AG09319 (cell line): ENCODE data around the gene COL4A2.

Experiments used
- DNase-seq: peaks from one replicate; pipeline ENCODE4 v3.0.0-alpha.2; 2010; ENCODE audit warnings: low read depth; ENCODE audit errors: extremely low read depth
- CTCF ChIP-seq: IDR thresholded peaks from 2 replicates; pipeline ENCODE4 v1.5.1; 2011; ENCODE audit warnings: low read depth, mild to moderate bottlenecking, inconsistent platforms, low read length, moderate library complexity

The COL4A2 gene

GRCh38 chr13:110430391-110431336, 123.6 kb downstream of the COL4A2 start:
- TF ChIP-seq CTCF, result no peak
- DNase-seq, result no peak

DNA sequence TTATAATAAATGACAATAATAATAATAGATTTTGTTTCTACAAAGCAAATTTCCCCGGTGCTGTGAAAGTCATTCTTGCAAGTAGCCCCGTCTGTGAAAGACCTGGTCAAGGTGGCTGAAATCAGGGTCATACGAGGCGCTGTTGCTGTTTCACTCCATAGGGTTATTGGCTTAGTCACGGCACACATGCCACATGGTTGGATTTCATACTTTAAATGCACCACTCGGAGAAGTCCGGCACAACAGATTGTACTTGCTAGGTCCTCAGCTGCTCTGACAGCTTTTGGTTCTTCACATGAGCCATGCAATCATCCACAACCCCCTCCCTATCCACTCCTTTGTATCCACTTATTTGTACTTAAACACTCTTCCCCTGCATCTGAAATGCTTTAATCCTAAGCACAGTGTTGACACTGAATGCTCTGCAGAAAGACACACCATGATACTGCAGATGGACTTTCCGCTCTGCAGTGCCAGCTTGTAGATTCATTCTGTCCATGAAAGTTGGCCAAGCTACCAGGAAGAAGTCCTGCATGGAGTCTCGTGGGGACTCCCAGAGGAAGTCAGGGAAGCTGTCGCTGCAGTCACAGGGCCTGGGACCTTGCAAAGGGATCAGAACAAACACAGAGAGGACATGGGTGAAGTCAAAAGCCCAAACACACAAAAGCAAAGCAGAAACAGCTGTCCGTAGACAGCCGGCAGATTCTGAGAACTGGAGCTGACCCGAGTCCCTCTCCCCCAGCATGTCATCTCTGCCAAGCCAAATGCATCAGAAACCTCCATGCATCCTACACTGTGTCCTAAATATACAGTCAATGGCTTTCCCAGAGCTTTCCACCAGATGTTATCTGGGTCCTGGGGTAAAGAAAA, 124.6 kb downstream of the COL4A2 start:
- no peak for DNase-seq
- no peak for TF ChIP-seq CTCF

GRCh38 chr13:110432522-110432921, 125.4 kb downstream of the COL4A2 start:
- DNase-seq, result no peak
- no peak for TF ChIP-seq CTCF

DNA sequence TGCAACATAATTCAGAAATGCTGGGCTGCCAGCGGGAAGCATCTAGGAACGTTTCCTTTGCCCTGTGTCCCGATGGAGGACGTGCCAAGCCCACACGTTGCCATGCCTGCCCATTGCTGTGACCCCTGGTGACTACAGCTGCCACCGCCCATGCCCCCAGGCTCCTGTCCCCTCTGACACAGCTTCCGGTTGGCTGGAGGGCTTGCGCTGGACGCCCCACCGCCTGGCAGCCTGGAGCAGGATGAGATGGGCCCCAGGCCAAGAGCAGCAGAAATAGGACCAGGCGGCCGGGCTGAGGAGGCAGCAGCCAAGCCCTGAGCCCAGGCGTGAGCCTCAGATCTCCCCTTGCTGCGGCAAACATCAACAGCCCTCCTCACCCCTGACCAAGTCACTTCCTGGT, 125.9 kb downstream of the COL4A2 start:
- no peak for TF ChIP-seq CTCF

GRCh38 chr13:110434629-110435028, 127.5 kb downstream of the COL4A2 start:
- DNase-seq, result no peak
- TF ChIP-seq CTCF, result no peak

More for the DNA sequence above, 125.9 kb downstream of the COL4A2 start:
- no peak for DNase-seq

DNA sequence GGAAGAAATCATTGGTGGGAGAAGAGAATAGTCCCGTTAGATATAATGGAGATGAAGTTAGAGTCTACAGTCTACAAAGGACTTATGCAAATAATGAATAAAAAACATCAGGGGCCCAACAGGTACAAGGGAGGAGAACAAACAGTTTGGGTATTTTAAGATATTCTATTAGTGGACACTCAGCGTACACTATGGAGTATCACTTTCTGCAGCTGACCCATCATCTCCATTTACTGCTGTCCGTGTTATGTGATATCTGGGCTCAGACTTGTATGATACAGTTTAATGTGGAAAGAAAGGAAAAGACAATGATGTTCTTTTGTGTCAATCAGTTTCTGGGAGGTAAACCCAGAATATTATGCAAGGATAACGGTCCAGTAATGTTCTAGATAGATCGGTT, 128.2 kb downstream of the COL4A2 start:
- DNase-seq, result no peak
- TF ChIP-seq CTCF, result no peak

DNA sequence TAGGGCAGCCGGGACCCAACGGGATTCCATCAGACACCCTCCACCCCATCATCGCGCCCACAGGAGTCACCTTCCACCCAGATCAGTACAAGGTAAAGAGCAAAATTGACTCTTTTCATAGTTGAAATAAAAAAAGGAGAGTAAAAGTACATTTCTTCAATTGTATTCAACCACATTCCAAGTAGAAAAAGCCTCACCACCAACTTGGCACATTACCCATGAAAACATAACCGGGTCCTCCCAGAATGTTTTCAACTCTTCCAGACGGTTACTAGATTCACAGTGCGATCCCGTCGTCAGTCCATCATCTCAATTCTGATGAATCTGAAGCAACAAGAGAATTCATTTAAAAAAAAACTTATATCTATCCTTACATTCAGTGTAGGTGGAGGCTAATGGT, 129.2 kb downstream of the COL4A2 start:
- no peak for DNase-seq
- TF ChIP-seq CTCF, result no peak
